ENCODE measurements around the gene FAM136A.

The FAM136A gene

GRCh38 chr2:70301344-70302194 is at the start of gene FAM136A:
FAM136A (minus strand) TSS chr2:70302067; CDS start chr2:70302011, 56 bp downstream.
- TF ChIP-seq GATA2 (IDR thresholded peaks at IDR 0.05; ENCODE audit: low read depth, low read length), result no peak
- no peak for TF ChIP-seq GATA3 (IDR thresholded peaks at IDR 0.05; ENCODE audit: low read depth, low read length)

GRCh38 chr2:70349921-70350685 is 48.2 kb upstream of the FAM136A start:
- TF ChIP-seq GATA3 (IDR thresholded peaks at IDR 0.05; ENCODE audit: low read depth, low read length), result no peak
- no peak for TF ChIP-seq GATA2 (IDR thresholded peaks at IDR 0.05; ENCODE audit: low read depth, low read length)

GRCh38 chr2:70347831-70348230 is 46.0 kb upstream of the FAM136A start:
- TF ChIP-seq GATA3 (IDR thresholded peaks at IDR 0.05; ENCODE audit: low read depth, low read length) (no peak), GATA2 (IDR thresholded peaks at IDR 0.05; ENCODE audit: low read depth, low read length) (no peak)

- no peak for TF ChIP-seq GATA2 (IDR thresholded peaks at IDR 0.05; ENCODE audit: low read depth, low read length)
- no peak for TF ChIP-seq GATA3 (IDR thresholded peaks at IDR 0.05; ENCODE audit: low read depth, low read length)
These were observed 42.3 kb upstream of the FAM136A start for GRCh38 chr2:70344195-70344594.

GRCh38 chr2:70341477-70341765 is 39.6 kb upstream of the FAM136A start:
- TF ChIP-seq GATA2 (IDR thresholded peaks at IDR 0.05; ENCODE audit: low read depth, low read length) (no peak), GATA3 (IDR thresholded peaks at IDR 0.05; ENCODE audit: low read depth, low read length) (no peak)

- no peak for TF ChIP-seq GATA2 (IDR thresholded peaks at IDR 0.05; ENCODE audit: low read depth, low read length)
- no peak for TF ChIP-seq GATA3 (IDR thresholded peaks at IDR 0.05; ENCODE audit: low read depth, low read length)
These were observed 39.1 kb upstream of the FAM136A start for GRCh38 chr2:70340761-70341476.

- TF ChIP-seq GATA2 (IDR thresholded peaks at IDR 0.05; ENCODE audit: low read depth, low read length) (no peak), GATA3 (IDR thresholded peaks at IDR 0.05; ENCODE audit: low read depth, low read length) (no peak)
These were observed 38.2 kb upstream of the FAM136A start for GRCh38 chr2:70340075-70340474.

GRCh38 chr2:70336552-70336951 is 34.7 kb upstream of the FAM136A start:
- TF ChIP-seq GATA2 (IDR thresholded peaks at IDR 0.05; ENCODE audit: low read depth, low read length), result no peak
- TF ChIP-seq GATA3 (IDR thresholded peaks at IDR 0.05; ENCODE audit: low read depth, low read length), result no peak

GRCh38 chr2:70331012-70331411 is 29.1 kb upstream of the FAM136A start:
- TF ChIP-seq GATA3 (IDR thresholded peaks at IDR 0.05; ENCODE audit: low read depth, low read length), result no peak
- no peak for TF ChIP-seq GATA2 (IDR thresholded peaks at IDR 0.05; ENCODE audit: low read depth, low read length)

GRCh38 chr2:70330476-70330875 is 28.6 kb upstream of the FAM136A start:
- TF ChIP-seq GATA3 (IDR thresholded peaks at IDR 0.05; ENCODE audit: low read depth, low read length) (no peak), GATA2 (IDR thresholded peaks at IDR 0.05; ENCODE audit: low read depth, low read length) (no peak)

- TF ChIP-seq GATA3 (IDR thresholded peaks at IDR 0.05; ENCODE audit: low read depth, low read length) (no peak), GATA2 (IDR thresholded peaks at IDR 0.05; ENCODE audit: low read depth, low read length) (no peak)
These were observed 27.2 kb upstream of the FAM136A start for GRCh38 chr2:70328921-70329561.

GRCh38 chr2:70325875-70326274 is 24.0 kb upstream of the FAM136A start:
- no peak for TF ChIP-seq GATA3 (IDR thresholded peaks at IDR 0.05; ENCODE audit: low read depth, low read length)
- TF ChIP-seq GATA2 (IDR thresholded peaks at IDR 0.05; ENCODE audit: low read depth, low read length), result no peak

GRCh38 chr2:70322518-70322917 is 20.7 kb upstream of the FAM136A start:
- TF ChIP-seq GATA2 (IDR thresholded peaks at IDR 0.05; ENCODE audit: low read depth, low read length) (no peak), GATA3 (IDR thresholded peaks at IDR 0.05; ENCODE audit: low read depth, low read length) (no peak)

- TF ChIP-seq GATA3 (IDR thresholded peaks at IDR 0.05; ENCODE audit: low read depth, low read length), result no peak
- TF ChIP-seq GATA2 (IDR thresholded peaks at IDR 0.05; ENCODE audit: low read depth, low read length), result no peak
These were observed 19.5 kb upstream of the FAM136A start for GRCh38 chr2:70321370-70321769.
